ENCODE measurements around the gene PLEKHG4.

Gene PLEKHG4

GRCh38 chr16:67279296-67280089, at the start of gene PLEKHG4:
Gene PLEKHG4 (plus strand): TSS chr16:67279532. CDS start chr16:67280045, 513 bp downstream.
- no peak for FAIRE-seq

- no peak for FAIRE-seq
These were observed 49.2 kb upstream of the PLEKHG4 start for GRCh38 chr16:67229906-67230808.

- FAIRE-seq, result no peak
These were observed 48.3 kb upstream of the PLEKHG4 start for GRCh38 chr16:67230809-67231660.

- FAIRE-seq, result no peak
These were observed 45.7 kb upstream of the PLEKHG4 start for GRCh38 chr16:67233596-67233995.

- FAIRE-seq, result no peak
These were observed 45.1 kb upstream of the PLEKHG4 start for GRCh38 chr16:67234180-67234597.

GRCh38 chr16:67235816-67236562, 43.3 kb upstream of the PLEKHG4 start:
- FAIRE-seq, result no peak

- no peak for FAIRE-seq
These were observed 42.6 kb upstream of the PLEKHG4 start for GRCh38 chr16:67236563-67237395.

GRCh38 chr16:67237396-67238277, 41.7 kb upstream of the PLEKHG4 start:
- FAIRE-seq, result no peak

GRCh38 chr16:67238278-67238575, 41.1 kb upstream of the PLEKHG4 start:
- FAIRE-seq, result no peak

- no peak for FAIRE-seq
These were observed 40.4 kb upstream of the PLEKHG4 start for GRCh38 chr16:67238806-67239470.

- no peak for FAIRE-seq
These were observed 38.8 kb upstream of the PLEKHG4 start for GRCh38 chr16:67240506-67240905.

- FAIRE-seq, result no peak
These were observed 38.1 kb upstream of the PLEKHG4 start for GRCh38 chr16:67241008-67241900.

GRCh38 chr16:67242138-67242730, 37.1 kb upstream of the PLEKHG4 start:
- no peak for FAIRE-seq

GRCh38 chr16:67243481-67243880, 35.9 kb upstream of the PLEKHG4 start:
- no peak for FAIRE-seq

- no peak for FAIRE-seq
These were observed 34.7 kb upstream of the PLEKHG4 start for GRCh38 chr16:67244387-67245185.

- no peak for FAIRE-seq
These were observed 34.1 kb upstream of the PLEKHG4 start for GRCh38 chr16:67245186-67245585.

GRCh38 chr16:67245674-67246080, 33.7 kb upstream of the PLEKHG4 start:
- FAIRE-seq, result no peak
